Epidermal melanocyte (primary cell): ENCODE results near the gene TMEM43.
A peak's percentile ranks its signal among the peaks of the same experiment; 100 is the strongest.

Experiments used
- DNase-seq: peaks from one replicate; pipeline ENCODE4 v3.0.0; 2011; ENCODE audit warnings: low spot score; ENCODE audit not compliant: insufficient read length

The TMEM43 gene

GRCh38 chr3:14150491-14151230 is 25.8 kb downstream of the TMEM43 start:
- no peak for DNase-seq

GRCh38 chr3:14151471-14152083 is 26.7 kb downstream of the TMEM43 start:
- DNase-seq: no peak

- no peak for DNase-seq
Measured at GRCh38 chr3:14152233-14152962, 27.5 kb downstream of the TMEM43 start.

GRCh38 chr3:14152963-14153355 is 28.1 kb downstream of the TMEM43 start:
- DNase-seq: no peak

GRCh38 chr3:14153663-14154062 is 28.8 kb downstream of the TMEM43 start:
- no peak for DNase-seq

GRCh38 chr3:14154276-14154675 is 29.4 kb downstream of the TMEM43 start:
- no peak for DNase-seq

- no peak for DNase-seq
Measured at GRCh38 chr3:14154895-14155440, 30.1 kb downstream of the TMEM43 start.

- DNase-seq: no peak
Measured at GRCh38 chr3:14156201-14156600, 31.3 kb downstream of the TMEM43 start.

- DNase-seq: no peak
Measured at GRCh38 chr3:14156843-14157561, 32.1 kb downstream of the TMEM43 start.

GRCh38 chr3:14157951-14158350 is 33.1 kb downstream of the TMEM43 start:
- no peak for DNase-seq

GRCh38 chr3:14158370-14158769 is 33.5 kb downstream of the TMEM43 start:
- no peak for DNase-seq

GRCh38 chr3:14159426-14159825 is 34.6 kb downstream of the TMEM43 start:
- DNase-seq: no peak

GRCh38 chr3:14161282-14161681 is 36.4 kb downstream of the TMEM43 start:
- no peak for DNase-seq

- DNase-seq: no peak
Measured at GRCh38 chr3:14162178-14162577, 37.3 kb downstream of the TMEM43 start.

- DNase-seq: peak; percentile 59
Measured at GRCh38 chr3:14166877-14167603, 42.2 kb downstream of the TMEM43 start.

GRCh38 chr3:14169435-14169834 is 44.6 kb downstream of the TMEM43 start:
- DNase-seq: no peak

GRCh38 chr3:14169871-14170270 is 45.0 kb downstream of the TMEM43 start:
- no peak for DNase-seq

- no peak for DNase-seq
Measured at GRCh38 chr3:14170531-14171159, 45.8 kb downstream of the TMEM43 start.

GRCh38 chr3:14172496-14172895 is 47.6 kb downstream of the TMEM43 start:
- DNase-seq: no peak

- no peak for DNase-seq
Measured at GRCh38 chr3:14174483-14174882, 49.6 kb downstream of the TMEM43 start.
